Adrenal gland (tissue), 5 donors: ENCODE results near the gene SOHLH1.

Experiments used
- CTCF ChIP-seq, 6 experiments: fragments of 450-650 bp in 4 of 6; fragments of 200-600 bp in 2 of 6; sonication (generic) in 1 of 6; IDR thresholded peaks; 1 replicate in 5 of 6; 2 replicates in 1 of 6; pipeline versions ENCODE4 v1.5.1 to v1.8.0; 2016 to 2021; ENCODE audit warnings: antibody characterized with exemption in 6 of 6, mild to moderate bottlenecking in 2 of 6, moderate library complexity in 1 of 6
- POLR2A ChIP-seq, 2 donors: fragments of 450-650 bp; IDR thresholded peaks; one replicate each; pipeline ENCODE4 v1.6.1; 2017; ENCODE audit warnings: antibody characterized with exemption in 2 of 2, mild to moderate bottlenecking in 2 of 2, moderate library complexity in 1 of 2
- donor health status: DM: no; HTN: no; CAD: no.

GRCh38 chr9:135732569-135733257 is 33.4 kb upstream of the SOHLH1 start:
- TF ChIP-seq POLR2A (IDR thresholded peaks at IDR 0.05) (no peak), CTCF (IDR thresholded peaks at IDR 0.05) (no peak)
